Panc1 (cell line): ENCODE measurements around the gene NPAS3. TPM values are rescaled to one million over a fixed set of nuclear protein-coding genes. Genes with fewer than 3 reads are reported as not detected.

Source experiments
- ATAC-seq: fragments of 200-7000 bp; cut with Tn5 transposase; 2 replicates; pipeline ENCODE4 v1.9.1; 2020; ENCODE audit warnings: mild to moderate bottlenecking, moderate library complexity
- BruUV-seq: library from RNA; stranded (reverse); fragments of 400-500 nt; replicated peaks from 2 replicates; lab custom pipeline; 2021; lab: Mats Ljungman, UMichigan
- CTCF ChIA-PET: fragments of 300-600 bp; sonication (Branson Sonifier 250); formaldehyde crosslinking; loops from one replicate; lab custom pipeline; 2022; ENCODE audit warnings: antibody characterized with exemption; lab: Charles Lee
- POLR2A ChIA-PET: fragments of 300-600 bp; sonication (Branson Sonifier 250); formaldehyde crosslinking; loops from one replicate; lab custom pipeline; 2022; ENCODE audit warnings: antibody characterized with exemption; lab: Charles Lee
- DNase-seq: peaks from one replicate; pipeline ENCODE4 v3.0.0-alpha.2; 2010; ENCODE audit warnings: low read depth, low spot score
- H3K27ac ChIP-seq: 2 replicates; pipeline ENCODE4 v1.5.1; 2011; ENCODE audit warnings: mild to moderate bottlenecking, low read length, inconsistent platforms
- H3K27me3 ChIP-seq: fragments of 200-500 bp; sonication (Bioruptor generic); 2 replicates; pipeline ENCODE4 v1.6.0; 2014; ENCODE audit warnings: low read length, inconsistent platforms; ENCODE audit not compliant: control insufficient read depth, insufficient read depth
- H3K36me3 ChIP-seq: fragments of 200-500 bp; sonication (Bioruptor generic); 2 replicates; pipeline ENCODE4 v1.5.1; 2014; ENCODE audit warnings: inconsistent platforms, mild to moderate bottlenecking, low read length, moderate library complexity; ENCODE audit not compliant: control insufficient read depth, insufficient read depth
- H3K4me1 ChIP-seq: 2 replicates; pipeline ENCODE4 v1.5.1; 2011; ENCODE audit warnings: inconsistent platforms, mild to moderate bottlenecking, low read length, moderate library complexity; ENCODE audit not compliant: control insufficient read depth, insufficient read depth
- H3K4me3 ChIP-seq, 2 experiments: 2 replicates each; pipeline ENCODE4 v1.5.1; 2011 to 2012; ENCODE audit warnings: low read depth in 2 of 2, low read length in 2 of 2, mild to moderate bottlenecking in 2 of 2, inconsistent platforms in 1 of 2, moderate library complexity in 1 of 2
- H3K9me3 ChIP-seq: fragments of 200-500 bp; sonication (Bioruptor generic); 2 replicates; pipeline ENCODE4 v1.5.1; 2014; ENCODE audit warnings: low read depth, mild to moderate bottlenecking, inconsistent platforms, low read length, moderate library complexity; ENCODE audit not compliant: control insufficient read depth, insufficient read depth
- POLR2AphosphoS5 ChIP-seq: IDR thresholded peaks from 2 replicates; pipeline ENCODE4 v1.6.1; 2012; ENCODE audit warnings: mild to moderate bottlenecking, low read depth, low read length, moderate library complexity
- SIN3A ChIP-seq: IDR thresholded peaks from 2 replicates; pipeline ENCODE4 v1.6.1; 2012; ENCODE audit warnings: low read depth, mild to moderate bottlenecking, low read length, moderate library complexity, borderline replicate concordance; ENCODE audit not compliant: insufficient read depth
- TCF7L2 ChIP-seq: IDR thresholded peaks from 2 replicates; pipeline ENCODE4 v1.6.1; 2011; ENCODE audit warnings: mild to moderate bottlenecking, low read depth, low read length, inconsistent platforms
- in situ Hi-C: cut with HindIII; loops from 2 replicates; pipeline ENCODE4 v1.10.0; 2016; ENCODE audit warnings: low sequenced_read_pairs, low pct_unique_long_range_greater_than_20kb
- intact Hi-C: fragments of 100-400 bp; cut with micrococcal nuclease; formaldehyde crosslinking; loops from one replicate; pipeline ENCODE4 v1.10.0; 2022; ENCODE audit not compliant: unreplicated experiment
- total RNA-seq: library from RNA; stranded (reverse); gene quantifications from one replicate; pipeline ENCODE4 v1.2.1, GENCODE V29; 2021; ENCODE audit not compliant: unreplicated experiment
- TF ChIP-seq, protein P1 (sequence below), 2 experiments: IDR thresholded peaks; 2 replicates each; pipeline ENCODE4 v1.6.1; 2011 to 2012; ENCODE audit warnings: low read depth in 2 of 2, control low read depth in 1 of 2, low read length in 1 of 2, mild to moderate bottlenecking in 1 of 2, moderate library complexity in 1 of 2; ENCODE audit not compliant: insufficient read depth in 1 of 2
- TF ChIP-seq, protein P2 (sequence below): fragments of 450-650 bp; IDR thresholded peaks from 2 replicates; pipeline ENCODE4 v1.5.1; 2017; ENCODE audit warnings: mild to moderate bottlenecking

The NPAS3 gene
- total RNA-seq, 1 experiment from 2014 or later, result 0.23 TPM

DNA sequence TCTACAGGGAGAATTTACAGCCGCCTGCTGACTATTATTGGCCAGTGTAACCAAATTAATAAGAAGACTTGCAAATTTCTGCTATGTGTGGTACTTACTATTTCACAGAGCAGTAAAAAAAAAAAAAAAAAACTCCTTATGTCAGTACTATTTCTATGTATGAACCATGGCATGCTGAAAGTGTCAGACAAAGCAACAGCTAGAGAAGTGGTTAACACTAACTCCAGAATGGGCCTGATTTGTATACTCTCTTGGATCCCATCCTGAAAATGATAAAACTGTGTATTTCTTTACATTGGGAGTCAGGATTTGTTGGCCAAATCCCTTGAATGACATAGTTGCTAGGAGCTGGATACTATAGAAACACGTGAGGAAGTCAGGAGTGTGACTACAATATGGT is 595.4 kb downstream of the NPAS3 start:
- Histone ChIP-seq H3K27me3 (no peaks in the 10 kb centered on the region), H3K27ac (no peak overlapping the region), H3K4me3 (no peak overlapping the region), H3K4me1 (no peaks in the 10 kb centered on the region), H3K36me3 (no peaks in the 10 kb centered on the region), H3K9me3 (no peaks in the 10 kb centered on the region)
- in situ Hi-C loops, result no loop called here
- CTCF ChIA-PET, result no interaction called here
- no peak for TF ChIP-seq POLR2AphosphoS5
- TF ChIP-seq, protein P1, sequence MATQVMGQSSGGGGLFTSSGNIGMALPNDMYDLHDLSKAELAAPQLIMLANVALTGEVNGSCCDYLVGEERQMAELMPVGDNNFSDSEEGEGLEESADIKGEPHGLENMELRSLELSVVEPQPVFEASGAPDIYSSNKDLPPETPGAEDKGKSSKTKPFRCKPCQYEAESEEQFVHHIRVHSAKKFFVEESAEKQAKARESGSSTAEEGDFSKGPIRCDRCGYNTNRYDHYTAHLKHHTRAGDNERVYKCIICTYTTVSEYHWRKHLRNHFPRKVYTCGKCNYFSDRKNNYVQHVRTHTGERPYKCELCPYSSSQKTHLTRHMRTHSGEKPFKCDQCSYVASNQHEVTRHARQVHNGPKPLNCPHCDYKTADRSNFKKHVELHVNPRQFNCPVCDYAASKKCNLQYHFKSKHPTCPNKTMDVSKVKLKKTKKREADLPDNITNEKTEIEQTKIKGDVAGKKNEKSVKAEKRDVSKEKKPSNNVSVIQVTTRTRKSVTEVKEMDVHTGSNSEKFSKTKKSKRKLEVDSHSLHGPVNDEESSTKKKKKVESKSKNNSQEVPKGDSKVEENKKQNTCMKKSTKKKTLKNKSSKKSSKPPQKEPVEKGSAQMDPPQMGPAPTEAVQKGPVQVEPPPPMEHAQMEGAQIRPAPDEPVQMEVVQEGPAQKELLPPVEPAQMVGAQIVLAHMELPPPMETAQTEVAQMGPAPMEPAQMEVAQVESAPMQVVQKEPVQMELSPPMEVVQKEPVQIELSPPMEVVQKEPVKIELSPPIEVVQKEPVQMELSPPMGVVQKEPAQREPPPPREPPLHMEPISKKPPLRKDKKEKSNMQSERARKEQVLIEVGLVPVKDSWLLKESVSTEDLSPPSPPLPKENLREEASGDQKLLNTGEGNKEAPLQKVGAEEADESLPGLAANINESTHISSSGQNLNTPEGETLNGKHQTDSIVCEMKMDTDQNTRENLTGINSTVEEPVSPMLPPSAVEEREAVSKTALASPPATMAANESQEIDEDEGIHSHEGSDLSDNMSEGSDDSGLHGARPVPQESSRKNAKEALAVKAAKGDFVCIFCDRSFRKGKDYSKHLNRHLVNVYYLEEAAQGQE (IDR thresholded peaks at IDR 0.05; ENCODE audit: insufficient read depth in 1 of 2, low read depth in 2 of 2, low read length in 1 of 2), result no peak
- TF ChIP-seq TCF7L2, result no peak
- no peak for TF ChIP-seq SIN3A
- TF ChIP-seq, protein P2, sequence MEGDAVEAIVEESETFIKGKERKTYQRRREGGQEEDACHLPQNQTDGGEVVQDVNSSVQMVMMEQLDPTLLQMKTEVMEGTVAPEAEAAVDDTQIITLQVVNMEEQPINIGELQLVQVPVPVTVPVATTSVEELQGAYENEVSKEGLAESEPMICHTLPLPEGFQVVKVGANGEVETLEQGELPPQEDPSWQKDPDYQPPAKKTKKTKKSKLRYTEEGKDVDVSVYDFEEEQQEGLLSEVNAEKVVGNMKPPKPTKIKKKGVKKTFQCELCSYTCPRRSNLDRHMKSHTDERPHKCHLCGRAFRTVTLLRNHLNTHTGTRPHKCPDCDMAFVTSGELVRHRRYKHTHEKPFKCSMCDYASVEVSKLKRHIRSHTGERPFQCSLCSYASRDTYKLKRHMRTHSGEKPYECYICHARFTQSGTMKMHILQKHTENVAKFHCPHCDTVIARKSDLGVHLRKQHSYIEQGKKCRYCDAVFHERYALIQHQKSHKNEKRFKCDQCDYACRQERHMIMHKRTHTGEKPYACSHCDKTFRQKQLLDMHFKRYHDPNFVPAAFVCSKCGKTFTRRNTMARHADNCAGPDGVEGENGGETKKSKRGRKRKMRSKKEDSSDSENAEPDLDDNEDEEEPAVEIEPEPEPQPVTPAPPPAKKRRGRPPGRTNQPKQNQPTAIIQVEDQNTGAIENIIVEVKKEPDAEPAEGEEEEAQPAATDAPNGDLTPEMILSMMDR, result no peak
- no peak for ATAC-seq
- no TSS peak for BruUV-seq
- intact Hi-C loops, result no loop called here
- POLR2A ChIA-PET, result no interaction called here
- no peak for DNase-seq

DNA sequence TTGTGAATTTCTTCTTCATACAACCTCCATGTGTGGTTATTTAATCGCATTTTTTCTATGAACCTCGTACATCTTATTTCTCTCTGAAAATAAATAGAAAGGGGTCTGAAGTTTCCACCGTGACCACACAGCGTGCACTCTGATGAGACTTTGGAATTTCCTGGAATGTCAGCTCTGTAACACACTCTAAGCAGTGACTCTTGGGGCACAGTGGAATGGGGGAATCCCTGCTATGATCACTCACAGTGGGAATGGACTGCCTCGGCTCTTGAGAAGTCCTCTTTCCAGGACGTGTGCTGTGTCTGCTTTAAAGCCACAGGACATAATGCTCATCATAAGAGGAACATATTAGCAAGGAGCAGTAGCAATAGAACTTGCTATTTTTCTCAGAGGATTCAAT is 596.0 kb downstream of the NPAS3 start:
- no peaks in the 10 kb centered on the region for H3K9me3 ChIP-seq
- no peaks in the 10 kb centered on the region for H3K36me3 ChIP-seq
- TF ChIP-seq, protein P2, result no peak
- TF ChIP-seq SIN3A, result no peak
- TF ChIP-seq, protein P1 (IDR thresholded peaks at IDR 0.05; ENCODE audit: insufficient read depth in 1 of 2, low read depth in 2 of 2, low read length in 1 of 2), result no peak
- no peak for TF ChIP-seq POLR2AphosphoS5
- no peak for TF ChIP-seq TCF7L2
- H3K27ac ChIP-seq, result no peak overlapping the region
- DNase-seq, result no peak
- no peaks in the 10 kb centered on the region for H3K4me1 ChIP-seq
- no peak for ATAC-seq
- intact Hi-C loops, result no loop called here
- ChIA-PET POLR2A (no interaction called here), CTCF (no interaction called here)
- H3K4me3 ChIP-seq, result no peak overlapping the region
- BruUV-seq, result no TSS peak
- H3K27me3 ChIP-seq, result no peaks in the 10 kb centered on the region
- in situ Hi-C loops, result no loop called here
